NCI-H187 treated with DMSO at 0.1 percent for 48 hours (cell line): Measurements from ENCODE around the gene KLHL6.
"Not testable (repeated sequence)": the region's sequence is repeated elsewhere in the genome, so short reads cannot be mapped to it uniquely, and the experiment has no call there.

Experiments used
- DNase-seq: peaks from one replicate; lab custom pipeline; 2025; lab: John Stamatoyannopoulos, UW

KLHL6 gene

GRCh38 chr3:183529717-183530116 is 25.8 kb downstream of the KLHL6 start:
- no peak for DNase-seq

GRCh38 chr3:183529185-183529584 is 26.3 kb downstream of the KLHL6 start:
- no peak for DNase-seq

DNA sequence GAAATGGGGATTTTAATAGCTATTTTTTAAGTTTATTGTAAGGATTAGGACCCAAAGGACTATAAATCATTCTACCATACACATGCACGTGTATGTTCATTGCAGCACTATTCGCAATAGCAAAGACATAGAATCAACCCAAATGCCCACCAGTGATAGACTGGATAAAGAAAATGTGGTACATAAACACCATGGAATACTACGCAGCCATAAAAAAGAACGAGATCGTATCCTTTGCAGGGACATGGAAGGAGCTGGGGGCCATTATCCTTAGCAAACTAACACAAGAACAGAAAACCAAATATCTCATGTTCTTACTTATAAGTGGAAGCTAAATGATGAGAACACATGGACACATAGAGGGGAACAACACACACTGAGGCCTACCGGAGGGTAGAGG is 26.7 kb downstream of the KLHL6 start:
- not testable (repeated sequence) for DNase-seq

- no peak for DNase-seq
These were observed 27.8 kb downstream of the KLHL6 start for GRCh38 chr3:183527428-183528379.

- DNase-seq, result no peak
These were observed 28.6 kb downstream of the KLHL6 start for GRCh38 chr3:183526838-183527427.

DNA sequence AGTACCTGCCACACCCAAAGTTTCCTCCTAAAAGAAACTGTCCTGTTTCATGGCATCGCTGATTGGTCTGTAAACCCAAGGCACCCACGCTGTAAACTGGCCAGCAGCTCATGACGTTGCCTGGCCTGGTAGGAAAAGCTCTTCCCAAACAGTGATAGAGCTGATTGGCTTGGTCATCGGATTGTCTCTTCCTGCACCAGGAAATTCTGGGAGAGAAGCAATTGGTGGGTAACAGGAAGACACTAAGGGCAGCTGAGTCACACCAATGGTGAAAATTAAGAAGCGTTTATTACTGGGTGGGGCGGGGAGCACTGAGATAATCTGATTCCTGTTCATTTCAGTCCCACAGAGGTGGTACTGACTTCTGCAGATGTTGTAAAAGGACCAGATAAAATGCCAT is 31.0 kb downstream of the KLHL6 start:
- no peak for DNase-seq

DNA sequence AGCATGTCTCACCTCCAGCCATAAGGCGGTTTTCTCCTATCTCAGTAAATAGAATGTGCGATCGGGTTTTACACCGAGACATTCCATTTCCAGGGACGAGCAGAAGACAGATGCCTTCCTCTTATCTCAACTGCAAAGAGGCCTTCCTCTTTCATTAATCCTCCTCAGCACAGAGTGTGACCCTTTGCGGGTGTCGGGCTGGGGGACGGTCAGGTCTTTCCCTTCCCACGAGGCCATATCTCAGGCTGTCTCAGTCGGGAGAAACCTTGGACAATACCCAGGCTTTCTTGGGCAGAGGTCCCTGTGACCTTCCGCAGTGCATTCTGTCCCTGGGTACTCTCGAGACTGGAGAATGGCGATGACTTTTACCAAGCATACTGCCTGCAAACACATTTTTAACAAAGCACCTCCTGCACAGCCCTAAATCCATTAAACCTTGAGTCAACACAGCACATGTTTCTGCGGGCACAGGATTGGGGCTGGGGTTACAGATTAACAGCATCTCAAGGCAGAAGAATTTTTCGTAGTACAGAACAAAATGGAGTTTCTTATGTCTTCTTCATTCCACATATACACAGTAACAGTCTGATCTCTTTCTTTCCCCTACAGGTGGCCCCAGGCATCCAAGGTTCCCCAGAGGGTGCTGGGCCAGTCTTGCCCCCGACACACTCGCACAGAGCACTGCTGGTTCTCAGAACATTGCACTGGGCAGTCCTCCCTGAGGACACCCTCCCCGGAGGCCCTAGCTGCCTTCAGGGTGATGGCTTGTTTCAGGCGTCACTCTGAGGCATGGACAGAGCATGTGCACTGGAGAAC is 34.6 kb downstream of the KLHL6 start:
- DNase-seq, result not testable (repeated sequence)

- DNase-seq, result not testable (repeated sequence)
These were observed 35.2 kb downstream of the KLHL6 start for GRCh38 chr3:183520295-183520694.

GRCh38 chr3:183519891-183520290 is 35.6 kb downstream of the KLHL6 start:
- no peak for DNase-seq

DNA sequence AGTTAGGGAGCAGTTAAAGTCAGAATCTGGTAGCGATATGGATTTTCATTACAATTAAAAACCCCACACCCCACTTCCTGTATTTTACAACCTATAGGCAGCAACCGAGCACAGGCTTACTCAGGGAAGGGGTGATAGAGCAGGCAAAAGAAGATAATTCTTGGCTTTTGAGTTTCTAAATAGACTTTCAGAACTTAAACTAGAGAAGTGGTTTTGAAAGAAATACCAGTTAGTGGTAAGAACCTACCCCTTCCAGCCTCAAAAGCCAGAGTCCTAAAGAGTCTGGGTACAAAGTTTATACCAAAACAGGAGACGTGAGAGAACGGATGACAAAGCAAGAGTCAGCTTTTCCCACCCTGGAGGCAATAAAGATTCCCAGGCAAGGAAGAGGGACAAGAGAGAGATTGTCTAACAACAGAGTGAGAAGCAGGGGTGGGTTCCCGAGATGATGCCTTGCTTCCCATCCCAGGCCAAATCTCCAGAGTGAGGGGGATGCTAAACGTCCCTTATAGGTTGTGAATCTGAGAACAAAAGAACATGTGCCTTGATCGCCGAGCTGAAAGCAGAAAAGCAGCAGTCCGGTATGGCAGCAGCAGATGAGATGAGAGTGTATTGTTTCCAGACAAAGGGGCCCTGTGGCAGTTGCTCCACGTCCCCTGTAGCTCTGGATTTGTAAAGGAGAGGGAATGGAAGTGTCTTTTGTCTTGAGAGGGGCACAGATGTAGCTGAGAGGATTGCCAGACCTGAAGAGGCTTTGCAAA is 36.8 kb downstream of the KLHL6 start:
- DNase-seq, result peak; percentile 11

DNA sequence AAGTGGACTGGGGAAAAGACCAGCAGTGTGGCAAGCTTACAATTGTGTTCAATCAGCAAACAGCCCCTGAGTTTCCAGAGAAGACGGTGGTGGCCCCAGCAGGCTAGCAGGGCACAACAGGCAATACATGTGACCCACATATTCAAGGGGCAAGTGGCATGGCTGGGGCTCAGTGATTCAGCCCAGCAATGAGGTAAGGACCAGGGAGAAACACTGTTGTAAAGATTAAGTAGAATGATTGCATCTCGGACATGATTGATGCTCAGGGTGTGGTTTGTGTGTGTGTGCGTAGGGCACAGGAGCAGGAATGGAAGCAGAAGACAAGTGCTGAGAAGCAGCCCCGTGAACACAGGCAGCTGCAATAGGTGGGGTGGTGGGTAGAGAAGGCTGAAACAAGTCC is 37.9 kb downstream of the KLHL6 start:
- no peak for DNase-seq

GRCh38 chr3:183515968-183516851 is 39.3 kb downstream of the KLHL6 start:
- no peak for DNase-seq

GRCh38 chr3:183514021-183514420 is 41.5 kb downstream of the KLHL6 start:
- DNase-seq, result no peak

DNA sequence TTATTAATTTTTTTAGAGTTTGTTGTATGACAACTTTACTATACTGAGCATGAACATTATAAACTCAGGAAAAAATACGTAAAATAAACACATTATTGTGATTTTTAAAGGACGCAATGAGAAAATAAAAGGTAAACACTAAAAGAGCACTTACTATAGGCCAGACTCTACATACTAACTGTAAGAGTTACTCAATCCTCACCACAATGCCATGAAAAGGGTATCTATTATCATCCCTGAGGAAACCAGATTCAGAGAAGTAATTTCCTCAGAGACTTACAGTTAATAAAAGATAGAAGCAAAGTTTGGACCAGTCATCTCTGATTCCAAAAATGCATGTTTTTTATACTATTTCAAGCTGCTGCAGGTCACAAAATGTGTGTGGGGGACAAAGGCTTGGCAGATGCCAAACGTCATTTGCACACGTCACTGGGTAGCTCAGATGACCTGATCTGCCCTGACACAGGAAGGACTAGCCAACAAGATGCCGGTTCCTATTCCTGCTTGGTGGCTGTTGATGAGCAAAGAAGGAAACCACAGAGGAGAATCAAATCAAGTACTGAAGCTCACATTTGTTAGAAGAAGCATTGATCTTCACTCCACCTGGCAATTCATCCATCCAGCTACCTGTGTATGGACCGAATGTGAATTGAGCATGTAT is 42.3 kb downstream of the KLHL6 start:
- DNase-seq, result no peak

- DNase-seq, result not testable (repeated sequence)
These were observed 44.0 kb downstream of the KLHL6 start for GRCh38 chr3:183511286-183512131.

DNA sequence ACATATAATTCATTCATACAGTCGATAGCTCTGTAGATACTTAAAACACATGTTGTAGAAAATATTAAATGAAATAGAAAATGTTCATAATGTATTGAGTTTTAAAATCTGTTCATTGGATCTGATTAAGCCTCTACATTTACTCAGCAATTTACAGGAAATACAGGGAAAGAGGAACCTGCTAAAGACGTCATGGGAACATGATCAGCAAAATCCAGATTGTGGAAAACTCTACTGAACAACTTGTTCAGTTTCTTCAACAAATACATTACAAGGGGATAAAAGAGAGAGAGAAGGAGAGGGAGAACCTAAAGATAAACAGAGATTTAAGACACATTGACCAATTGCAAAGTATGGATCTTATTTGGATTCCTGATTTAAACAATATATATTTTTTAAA is 46.7 kb downstream of the KLHL6 start:
- no peak for DNase-seq

GRCh38 chr3:183507551-183507950 is 48.0 kb downstream of the KLHL6 start:
- no peak for DNase-seq

GRCh38 chr3:183506674-183507320 is 48.7 kb downstream of the KLHL6 start:
- DNase-seq, result no peak

- DNase-seq, result no peak
These were observed 50.9 kb downstream of the KLHL6 start for GRCh38 chr3:183504597-183504996.
